Chondrocyte (in vitro differentiated cells): ENCODE results near the gene RPRML. TPM values are rescaled to one million over a fixed set of nuclear protein-coding genes. Genes with fewer than 3 reads are reported as not detected.

Experiments used
- DNase-seq: peaks from one replicate; pipeline ENCODE4 v3.0.0; 2021; ENCODE audit warnings: mixed read lengths, low spot score
- H3K27ac Mint-ChIP-seq: one replicate; pipeline ENCODE4 v1.8.0; 2021; ENCODE audit warnings: mild to moderate bottlenecking, moderate library complexity, mixed read lengths; ENCODE audit not compliant: unreplicated experiment
- H3K27me3 Mint-ChIP-seq: 2 replicates; pipeline ENCODE4 v1.8.0; 2021; ENCODE audit warnings: low read depth, mixed read lengths
- H3K36me3 Mint-ChIP-seq: 2 replicates; pipeline ENCODE4 v1.8.0; 2021; ENCODE audit warnings: low read depth, mixed read lengths
- H3K4me1 Mint-ChIP-seq: 2 replicates; pipeline ENCODE4 v1.8.0; 2021; ENCODE audit warnings: low read depth, mild to moderate bottlenecking, mixed read lengths
- H3K4me3 Mint-ChIP-seq: one replicate; pipeline ENCODE4 v1.8.0; 2021; ENCODE audit warnings: mild to moderate bottlenecking, moderate library complexity, mixed read lengths; ENCODE audit not compliant: unreplicated experiment
- H3K9me3 Mint-ChIP-seq: 2 replicates; pipeline ENCODE4 v1.8.0; 2021; ENCODE audit warnings: low read depth, mixed read lengths
- CTCF ChIP-seq: fragments of 200-600 bp; sonication (generic); IDR thresholded peaks from 2 replicates; pipeline ENCODE4 v1.5.0; 2021; ENCODE audit warnings: antibody characterized with exemption, mild to moderate bottlenecking, moderate library complexity
- microRNA-seq: library from miRNA; unstranded; fragments of <30 nt; microRNA quantifications from one replicate; pipeline ENCODE4 v1.2.0, GENCODE V29; 2020; ENCODE audit warnings: borderline number of aligned reads
- total RNA-seq: library from RNA; stranded (reverse); gene quantifications from 3 replicates; pipeline ENCODE4 v1.2.1, GENCODE V29; 2021

The RPRML gene
- total RNA-seq, 1 donor from 2014 or later, result not detected

GRCh38 chr17:46931596-46931995 lies 47.5 kb downstream of the RPRML start:
- Mint-ChIP-seq H3K9me3 (no peaks in the 10 kb centered on the region), H3K4me1 (peaks cover 22% of the 10 kb centered on the region), H3K4me3 (no peak overlapping the region), H3K27me3 (no peaks in the 10 kb centered on the region), H3K27ac (no peak overlapping the region), H3K36me3 (peaks cover 37% of the 10 kb centered on the region)
- DNase-seq, result no peak
- TF ChIP-seq CTCF, result no peak

DNA sequence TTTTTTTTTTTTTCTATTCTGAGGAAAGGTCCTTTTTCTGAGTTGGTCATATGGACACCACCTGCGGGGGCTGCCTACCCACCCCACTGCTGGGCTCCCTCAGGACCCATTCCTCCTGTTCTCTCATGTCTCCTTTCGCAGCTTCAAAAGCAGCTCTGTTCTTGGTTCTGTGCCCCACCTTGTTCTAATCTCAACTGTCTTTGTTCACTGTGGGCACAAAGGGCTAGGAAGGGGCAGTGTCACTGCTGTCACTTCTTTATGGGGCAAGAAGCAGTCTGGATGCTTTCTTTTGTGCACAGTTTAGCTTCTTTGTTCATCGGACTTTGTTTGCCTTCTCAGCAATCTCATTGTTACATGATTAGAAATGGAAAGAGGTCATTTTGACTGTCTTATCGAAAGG lies 49.0 kb downstream of the RPRML start:
- Mint-ChIP-seq H3K9me3 (no peaks in the 10 kb centered on the region), H3K27me3 (no peaks in the 10 kb centered on the region), H3K36me3 (peaks cover 30% of the 10 kb centered on the region), H3K27ac (no peak overlapping the region), H3K4me1 (peaks cover 36% of the 10 kb centered on the region), H3K4me3 (no peak overlapping the region)
- DNase-seq, result no peak
- no peak for TF ChIP-seq CTCF

GRCh38 chr17:46929413-46929812 lies 49.6 kb downstream of the RPRML start:
- TF ChIP-seq CTCF, result no peak
- no peak overlapping the region for H3K4me3 Mint-ChIP-seq
- H3K27me3 Mint-ChIP-seq, result no peaks in the 10 kb centered on the region
- peaks cover 42% of the 10 kb centered on the region for H3K4me1 Mint-ChIP-seq
- no peaks in the 10 kb centered on the region for H3K9me3 Mint-ChIP-seq
- H3K36me3 Mint-ChIP-seq, result peaks cover 27% of the 10 kb centered on the region
- no peak for DNase-seq
- H3K27ac Mint-ChIP-seq, result peak overlapping the region; percentile 52

DNA sequence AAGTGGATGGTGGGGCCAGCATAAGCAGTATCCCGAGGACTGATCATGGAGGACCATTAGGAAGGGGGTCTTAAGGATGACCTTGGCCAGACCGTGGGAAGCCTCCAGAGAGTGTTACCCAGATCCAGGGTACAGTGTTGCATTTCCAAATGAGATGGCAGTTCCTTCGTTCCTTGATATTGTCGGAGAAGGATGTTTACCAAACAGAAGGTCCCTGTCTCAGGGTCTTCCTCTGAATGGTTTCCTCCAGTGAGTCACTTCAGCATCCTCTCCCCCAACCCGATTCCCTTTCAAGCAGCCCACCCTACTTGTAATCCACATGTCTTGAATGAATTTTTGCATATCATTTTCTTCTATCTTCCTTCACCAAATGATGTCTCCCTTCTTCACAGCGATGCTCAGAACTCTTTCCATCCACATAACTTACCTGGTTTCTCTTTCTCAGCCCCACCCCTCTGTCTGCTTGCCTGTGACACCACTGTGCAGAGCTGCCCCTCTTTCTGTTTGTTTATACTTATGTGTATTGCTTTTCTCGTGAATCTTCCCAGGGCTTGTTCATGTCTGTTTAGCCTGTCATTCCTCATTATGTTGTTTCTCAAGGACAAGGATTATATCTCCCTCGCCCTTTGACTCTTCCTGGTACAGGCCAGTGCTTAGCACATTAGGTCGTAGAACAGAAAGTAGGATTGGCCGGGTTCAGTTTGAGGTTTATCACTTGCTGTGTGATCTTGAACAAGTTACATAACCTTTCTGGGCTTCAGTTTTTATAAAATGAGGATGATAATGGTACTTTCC lies 50.4 kb downstream of the RPRML start:
- H3K4me1 Mint-ChIP-seq, result peaks cover 50% of the 10 kb centered on the region
- no peaks in the 10 kb centered on the region for H3K9me3 Mint-ChIP-seq
- H3K27me3 Mint-ChIP-seq, result no peaks in the 10 kb centered on the region
- H3K4me3 Mint-ChIP-seq, result no peak overlapping the region
- peaks cover 23% of the 10 kb centered on the region for H3K36me3 Mint-ChIP-seq
- no peak for TF ChIP-seq CTCF
- H3K27ac Mint-ChIP-seq, result peak overlapping the region; percentile 52
- DNase-seq, result no peak

Small RNA genes lying within 50 kb of the gene (microRNA-seq; reads per million reads assigned to microRNA genes)
- gene MIR5089, result not detected

Other genes starting within 250 kb of the RPRML start
- gene WNT3, start 160.6 kb downstream of the RPRML start, total RNA-seq, result 4.1 to 5.2 TPM (median 4.9 TPM) in 3 replicates
- not detected in 3 replicates for gene WNT9B, start 127.7 kb downstream of the RPRML start, total RNA-seq
- 56.5 to 77.7 TPM (median 58.8 TPM) in 3 replicates for gene GOSR2, start 56.1 kb downstream of the RPRML start, total RNA-seq
- gene CDC27, start 210.0 kb upstream of the RPRML start, total RNA-seq, result 121 to 133 TPM (median 128 TPM) in 3 replicates
- 0.51 to 1.9 TPM (median 1.1 TPM) in 3 replicates for gene MYL4, start 230.1 kb upstream of the RPRML start, total RNA-seq